Measurements from ENCODE around the gene TTYH1.

TTYH1 gene

DNA sequence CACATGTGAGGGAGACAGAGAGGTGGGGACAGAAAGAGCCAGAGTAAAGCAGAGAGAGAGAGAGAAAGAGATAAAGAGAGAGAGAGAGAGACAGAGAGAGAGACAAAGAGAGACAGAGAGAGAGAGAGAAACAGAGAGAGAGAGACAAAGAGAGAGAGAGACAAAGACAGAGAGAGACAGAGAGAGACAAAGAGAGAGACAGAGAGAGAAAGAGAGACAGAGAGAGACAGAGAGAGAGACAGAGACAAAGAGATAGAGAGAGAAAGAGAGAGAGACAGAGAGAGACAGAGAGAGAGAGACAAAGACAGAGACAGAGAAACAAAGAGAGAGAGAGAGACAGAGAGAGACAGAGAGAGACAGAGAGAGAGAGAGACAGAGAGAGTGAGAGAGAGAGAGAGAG lies 4.2 kb upstream of the TTYH1 start:
- TF ChIP-seq YY1 (IDR thresholded peaks at IDR 0.05; ENCODE audit: insufficient read depth, insufficient read length): no peak
- no peak for TF ChIP-seq SUZ12 (IDR thresholded peaks at IDR 0.05; ENCODE audit: extremely low read depth, insufficient read depth, insufficient read length)
- TF ChIP-seq ZNF274 (IDR thresholded peaks at IDR 0.05; ENCODE audit: low read depth, low read length): no peak
- no peaks in the 10 kb centered on the region for H3K36me3 ChIP-seq (ENCODE audit: insufficient read depth, insufficient read length, low read length)
- H3K4me1 ChIP-seq (ENCODE audit: insufficient read depth, insufficient read length): no peaks in the 10 kb centered on the region
- H3K27me3 ChIP-seq (ENCODE audit: insufficient read depth, insufficient read length): peaks cover 45% of the 10 kb centered on the region
- DNase-seq (ENCODE audit: low read depth, low spot score): no peak
- H3K9ac ChIP-seq (ENCODE audit: insufficient read length, low read depth): no peak overlapping the region
- peaks cover 11% of the 10 kb centered on the region; the same call in 1 of the 2 replicates for H3K9me3 ChIP-seq (ENCODE audit: insufficient read depth, low read length)
- no peak overlapping the region for H3K4me3 ChIP-seq (ENCODE audit: insufficient read length, low read depth)

- Histone ChIP-seq H3K36me3 (ENCODE audit: insufficient read depth, insufficient read length, low read length) (no peaks in the 10 kb centered on the region), H3K27me3 (ENCODE audit: insufficient read depth, insufficient read length) (peaks cover 62% of the 10 kb centered on the region), H3K9ac (ENCODE audit: insufficient read length, low read depth) (no peak overlapping the region), H3K4me3 (ENCODE audit: insufficient read length, low read depth) (no peak overlapping the region), H3K4me1 (ENCODE audit: insufficient read depth, insufficient read length) (peaks cover 2% of the 10 kb centered on the region), H3K9me3 (ENCODE audit: insufficient read depth, low read length) (peaks cover 11% of the 10 kb centered on the region; the same call in 1 of the 2 replicates)
- no peak for DNase-seq (ENCODE audit: low read depth, low spot score)
- TF ChIP-seq SUZ12 (IDR thresholded peaks at IDR 0.05; ENCODE audit: extremely low read depth, insufficient read depth, insufficient read length) (no peak), ZNF274 (IDR thresholded peaks at IDR 0.05; ENCODE audit: low read depth, low read length) (no peak)
Measured at GRCh38 chr19:54412877-54413276, 2.4 kb upstream of the TTYH1 start.

- H3K9me3 ChIP-seq (ENCODE audit: insufficient read depth, low read length): peaks cover 11% of the 10 kb centered on the region; the same call in 1 of the 2 replicates
- no peaks in the 10 kb centered on the region for H3K36me3 ChIP-seq (ENCODE audit: insufficient read depth, insufficient read length, low read length)
- no peak overlapping the region for H3K9ac ChIP-seq (ENCODE audit: insufficient read length, low read depth)
- peaks cover 61% of the 10 kb centered on the region for H3K27me3 ChIP-seq (ENCODE audit: insufficient read depth, insufficient read length)
- TF ChIP-seq YY1 (IDR thresholded peaks at IDR 0.05; ENCODE audit: insufficient read depth, insufficient read length): no peak
- TF ChIP-seq ZNF274 (IDR thresholded peaks at IDR 0.05; ENCODE audit: low read depth, low read length): no peak
- no peak for TF ChIP-seq SUZ12 (IDR thresholded peaks at IDR 0.05; ENCODE audit: extremely low read depth, insufficient read depth, insufficient read length)
- no peak for DNase-seq (ENCODE audit: low read depth, low spot score)
- peaks cover 2% of the 10 kb centered on the region for H3K4me1 ChIP-seq (ENCODE audit: insufficient read depth, insufficient read length)
- no peak overlapping the region for H3K4me3 ChIP-seq (ENCODE audit: insufficient read length, low read depth)
Measured at GRCh38 chr19:54414156-54414555, 1.1 kb upstream of the TTYH1 start.

DNA sequence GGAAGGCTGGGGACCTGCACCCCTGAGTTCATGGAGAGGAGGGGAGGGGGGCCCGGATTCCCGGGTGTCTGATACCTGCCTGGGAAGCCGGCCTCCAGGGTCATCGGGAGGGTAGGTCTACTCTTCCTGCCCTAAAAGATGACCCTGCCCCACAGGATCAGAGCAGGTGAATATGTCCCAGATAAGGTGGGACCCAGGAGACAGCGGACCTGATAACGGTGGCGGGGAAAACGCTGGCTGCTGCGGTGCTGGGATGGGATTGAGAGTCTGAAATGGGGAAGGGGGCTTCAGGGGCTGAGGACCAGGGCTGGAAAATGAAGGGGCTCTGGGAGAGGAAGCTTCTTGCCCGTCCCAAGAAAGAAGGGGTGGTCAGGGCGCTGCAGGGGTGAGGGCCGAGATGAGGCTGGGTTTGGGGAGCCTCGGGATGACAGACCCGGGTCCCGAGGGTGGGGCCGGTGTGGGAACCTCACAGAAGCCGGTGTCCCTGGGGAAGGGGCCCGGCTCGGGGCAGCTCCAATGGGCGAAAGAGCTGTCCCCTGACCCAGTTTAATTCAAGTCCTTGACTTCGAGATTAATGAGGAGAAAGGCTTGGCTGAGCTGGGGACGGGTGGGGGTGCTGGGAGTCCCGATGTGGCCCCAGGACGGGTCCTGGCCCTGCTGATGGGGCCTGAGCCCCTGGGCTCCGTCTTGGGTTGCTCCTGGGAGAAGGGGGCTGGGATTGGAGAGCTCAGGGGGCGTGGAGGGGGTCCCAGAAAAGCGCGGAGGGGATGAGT lies 823 bp downstream of the TTYH1 start:
- H3K4me1 ChIP-seq (ENCODE audit: insufficient read depth, insufficient read length): peaks cover 6% of the 10 kb centered on the region
- H3K36me3 ChIP-seq (ENCODE audit: insufficient read depth, insufficient read length, low read length): no peaks in the 10 kb centered on the region
- TF ChIP-seq ZNF274 (IDR thresholded peaks at IDR 0.05; ENCODE audit: low read depth, low read length): no peak
- no peak for TF ChIP-seq YY1 (IDR thresholded peaks at IDR 0.05; ENCODE audit: insufficient read depth, insufficient read length)
- no peak for TF ChIP-seq SUZ12 (IDR thresholded peaks at IDR 0.05; ENCODE audit: extremely low read depth, insufficient read depth, insufficient read length)
- H3K9ac ChIP-seq (ENCODE audit: insufficient read length, low read depth): peak overlapping the region; percentile 61
- H3K9me3 ChIP-seq (ENCODE audit: insufficient read depth, low read length): peaks cover 11% of the 10 kb centered on the region; the same call in 1 of the 2 replicates
- no peak for DNase-seq (ENCODE audit: low read depth, low spot score)
- H3K27me3 ChIP-seq (ENCODE audit: insufficient read depth, insufficient read length): peaks cover 51% of the 10 kb centered on the region
- H3K4me3 ChIP-seq (ENCODE audit: insufficient read length, low read depth): peak overlapping the region; percentile 43

DNA sequence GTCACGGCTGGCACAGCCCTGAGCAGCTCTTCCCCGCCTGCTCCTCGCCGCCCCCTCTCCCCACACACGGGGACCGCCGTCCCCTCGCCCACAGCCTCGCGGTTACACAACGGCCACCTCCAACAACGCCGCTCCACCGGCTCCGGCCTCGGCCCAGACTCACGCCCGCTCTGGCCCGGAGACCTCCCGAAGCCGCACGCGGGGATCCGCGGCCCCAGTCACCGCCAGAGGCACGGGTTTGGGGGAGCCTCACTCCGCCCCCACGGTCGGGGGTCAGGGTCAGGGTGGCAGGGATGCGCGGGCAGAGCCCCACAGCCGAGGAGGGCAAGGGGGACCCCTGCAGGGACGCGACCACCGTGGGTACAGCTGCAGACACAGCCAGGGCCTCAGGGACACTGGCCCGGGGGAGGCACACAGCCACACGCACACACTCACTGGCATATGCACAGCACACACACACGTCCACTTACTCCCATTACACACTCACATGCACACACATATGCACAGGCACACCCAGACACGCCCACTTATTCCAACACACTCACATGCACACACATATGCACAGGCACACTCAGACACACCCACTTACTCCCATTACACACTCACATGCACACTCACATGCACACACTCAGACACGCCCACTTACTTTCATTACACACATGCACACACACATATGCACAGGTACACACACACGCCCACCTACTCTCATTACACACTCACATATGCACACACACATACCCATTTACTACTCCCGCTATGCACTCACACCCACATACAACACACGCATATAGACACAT lies 1.6 kb downstream of the TTYH1 start:
- Histone ChIP-seq H3K27me3 (ENCODE audit: insufficient read depth, insufficient read length) (peaks cover 47% of the 10 kb centered on the region), H3K4me1 (ENCODE audit: insufficient read depth, insufficient read length) (peaks cover 14% of the 10 kb centered on the region), H3K9ac (ENCODE audit: insufficient read length, low read depth) (peak overlapping the region; percentile 61), H3K4me3 (ENCODE audit: insufficient read length, low read depth) (no peak overlapping the region), H3K9me3 (ENCODE audit: insufficient read depth, low read length) (peaks cover 11% of the 10 kb centered on the region; the same call in 1 of the 2 replicates), H3K36me3 (ENCODE audit: insufficient read depth, insufficient read length, low read length) (no peaks in the 10 kb centered on the region)
- no peak for DNase-seq (ENCODE audit: low read depth, low spot score)
- TF ChIP-seq ZNF274 (IDR thresholded peaks at IDR 0.05; ENCODE audit: low read depth, low read length) (no peak), SUZ12 (IDR thresholded peaks at IDR 0.05; ENCODE audit: extremely low read depth, insufficient read depth, insufficient read length) (no peak), YY1 (IDR thresholded peaks at IDR 0.05; ENCODE audit: insufficient read depth, insufficient read length) (no peak)

DNA sequence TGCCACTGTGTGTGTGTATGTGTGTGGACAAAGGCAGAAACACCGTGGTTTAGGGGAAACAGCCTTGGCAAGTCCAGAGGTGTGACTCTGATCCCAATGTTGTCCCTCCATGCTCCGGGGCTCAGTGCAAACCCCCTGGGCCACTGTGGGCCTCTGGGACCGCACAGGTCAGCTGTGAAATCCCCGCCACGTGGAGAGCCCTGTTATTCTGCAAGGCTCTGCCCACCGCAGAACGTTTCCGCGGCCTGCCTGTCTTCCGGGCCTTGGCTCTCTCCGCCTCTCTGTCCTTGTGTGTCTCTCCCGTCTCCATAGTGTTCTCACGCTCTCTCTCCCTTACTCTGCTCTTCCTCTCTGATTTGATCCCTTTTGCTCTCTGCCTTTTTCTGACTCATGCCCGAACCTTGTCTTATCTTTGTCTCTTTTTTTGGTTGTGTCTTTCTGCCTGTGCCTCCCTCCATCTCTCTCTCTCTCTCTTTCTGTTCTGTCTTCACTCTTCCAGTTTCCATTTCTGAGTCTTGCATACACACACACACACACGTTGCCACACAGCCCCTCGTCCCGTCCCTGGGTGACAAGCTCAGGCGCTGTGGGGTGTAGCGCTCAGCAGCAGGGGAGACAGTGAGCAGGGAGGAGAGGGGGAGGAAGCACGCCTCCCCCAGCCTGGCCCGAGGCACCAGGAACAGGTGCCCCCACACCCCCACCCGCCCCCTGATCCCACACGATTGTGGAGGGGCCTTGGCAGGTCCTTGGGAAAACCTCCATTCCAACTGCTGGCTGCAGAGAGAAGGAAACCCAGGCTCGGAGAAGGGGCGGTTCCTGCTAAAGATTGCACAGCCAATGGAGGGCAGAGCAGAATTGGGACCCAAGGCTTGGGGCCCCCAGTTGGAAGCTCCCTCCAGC lies 3.0 kb downstream of the TTYH1 start:
- Histone ChIP-seq H3K9ac (ENCODE audit: insufficient read length, low read depth) (peak overlapping the region; percentile 68), H3K27me3 (ENCODE audit: insufficient read depth, insufficient read length) (peaks cover 41% of the 10 kb centered on the region), H3K4me1 (ENCODE audit: insufficient read depth, insufficient read length) (peaks cover 19% of the 10 kb centered on the region), H3K36me3 (ENCODE audit: insufficient read depth, insufficient read length, low read length) (no peaks in the 10 kb centered on the region), H3K4me3 (ENCODE audit: insufficient read length, low read depth) (no peak overlapping the region), H3K9me3 (ENCODE audit: insufficient read depth, low read length) (peaks cover 11% of the 10 kb centered on the region; the same call in 1 of the 2 replicates)
- no peak for DNase-seq (ENCODE audit: low read depth, low spot score)
- TF ChIP-seq SUZ12 (IDR thresholded peaks at IDR 0.05; ENCODE audit: extremely low read depth, insufficient read depth, insufficient read length) (no peak), YY1 (IDR thresholded peaks at IDR 0.05; ENCODE audit: insufficient read depth, insufficient read length) (no peak), ZNF274 (IDR thresholded peaks at IDR 0.05; ENCODE audit: low read depth, low read length) (no peak)
